GM19452 (cell line): Measurements from ENCODE around the gene TECPR1.

Experiments
- ATAC-seq: cut with Tn5 transposase; IDR thresholded peaks from one replicate; pipeline ENCODE4 v1.9.1; 2021; ENCODE audit not compliant: unreplicated experiment

Gene TECPR1

DNA sequence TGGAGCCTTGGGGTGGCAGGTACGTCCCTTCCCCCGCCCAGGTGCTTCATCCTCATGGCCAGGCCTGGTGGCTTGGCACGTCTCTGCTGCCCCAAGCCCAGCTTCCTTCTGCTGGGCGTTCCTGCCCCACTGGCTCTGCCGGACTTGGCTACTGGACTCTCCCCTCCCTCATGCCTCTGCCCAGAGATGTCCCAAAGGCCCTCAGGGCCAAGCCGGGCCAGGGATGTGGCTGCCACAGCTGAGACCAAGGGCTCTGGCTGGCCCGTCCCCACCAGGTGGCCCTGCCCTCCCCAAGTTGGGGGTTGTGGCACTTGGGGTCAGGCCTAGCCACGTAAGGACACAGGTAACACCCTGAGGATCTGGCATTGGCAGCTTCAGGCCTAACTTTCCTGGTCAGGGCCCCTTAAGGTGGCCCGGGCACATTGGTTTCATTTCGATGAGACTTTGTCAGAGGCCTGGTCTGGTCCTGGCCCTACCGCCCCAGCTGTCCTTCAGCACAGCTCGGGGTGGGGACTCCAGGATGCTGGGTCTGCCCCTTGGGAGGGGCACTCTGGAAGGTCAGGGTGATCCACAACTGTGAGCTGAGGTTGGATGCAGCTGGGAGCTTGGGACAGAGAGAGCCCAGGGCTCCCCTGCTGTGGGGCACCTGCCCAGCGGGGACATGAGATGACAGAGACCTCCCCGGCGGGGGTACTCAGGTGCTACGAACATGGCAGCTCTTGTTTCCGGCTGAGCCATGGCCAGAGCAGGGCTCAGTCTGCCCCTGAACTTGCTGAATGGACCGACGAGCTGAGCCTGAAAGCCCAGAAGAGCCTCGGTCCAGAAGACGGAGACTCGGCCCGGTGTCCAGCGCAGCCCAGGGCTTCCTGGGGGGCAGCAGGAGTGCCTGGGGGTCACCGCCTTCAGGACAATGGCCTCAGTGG is 37.9 kb downstream of the TECPR1 start:
- no peak for ATAC-seq

- ATAC-seq, result no peak
Observed at GRCh38 chr7:98213296-98213887, 38.6 kb downstream of the TECPR1 start.

DNA sequence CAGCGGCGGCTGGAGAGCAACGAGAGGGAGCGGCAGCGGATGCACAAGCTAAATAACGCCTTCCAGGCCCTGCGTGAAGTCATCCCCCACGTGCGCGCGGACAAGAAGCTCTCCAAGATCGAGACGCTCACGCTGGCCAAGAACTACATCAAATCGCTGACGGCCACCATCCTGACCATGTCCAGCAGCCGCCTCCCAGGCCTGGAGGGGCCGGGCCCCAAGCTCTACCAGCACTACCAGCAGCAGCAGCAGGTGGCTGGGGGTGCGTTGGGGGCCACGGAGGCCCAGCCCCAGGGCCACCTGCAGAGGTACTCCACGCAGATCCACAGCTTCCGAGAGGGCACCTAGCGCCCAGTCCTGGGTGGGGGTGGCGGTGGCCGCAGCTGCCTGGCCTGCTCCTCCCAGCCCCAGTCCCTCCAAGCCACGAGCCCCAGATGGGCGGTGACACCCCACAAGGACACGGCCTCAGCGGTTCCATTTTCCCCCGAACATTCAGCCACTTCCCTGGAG is 39.4 kb downstream of the TECPR1 start:
- ATAC-seq, result no peak

DNA sequence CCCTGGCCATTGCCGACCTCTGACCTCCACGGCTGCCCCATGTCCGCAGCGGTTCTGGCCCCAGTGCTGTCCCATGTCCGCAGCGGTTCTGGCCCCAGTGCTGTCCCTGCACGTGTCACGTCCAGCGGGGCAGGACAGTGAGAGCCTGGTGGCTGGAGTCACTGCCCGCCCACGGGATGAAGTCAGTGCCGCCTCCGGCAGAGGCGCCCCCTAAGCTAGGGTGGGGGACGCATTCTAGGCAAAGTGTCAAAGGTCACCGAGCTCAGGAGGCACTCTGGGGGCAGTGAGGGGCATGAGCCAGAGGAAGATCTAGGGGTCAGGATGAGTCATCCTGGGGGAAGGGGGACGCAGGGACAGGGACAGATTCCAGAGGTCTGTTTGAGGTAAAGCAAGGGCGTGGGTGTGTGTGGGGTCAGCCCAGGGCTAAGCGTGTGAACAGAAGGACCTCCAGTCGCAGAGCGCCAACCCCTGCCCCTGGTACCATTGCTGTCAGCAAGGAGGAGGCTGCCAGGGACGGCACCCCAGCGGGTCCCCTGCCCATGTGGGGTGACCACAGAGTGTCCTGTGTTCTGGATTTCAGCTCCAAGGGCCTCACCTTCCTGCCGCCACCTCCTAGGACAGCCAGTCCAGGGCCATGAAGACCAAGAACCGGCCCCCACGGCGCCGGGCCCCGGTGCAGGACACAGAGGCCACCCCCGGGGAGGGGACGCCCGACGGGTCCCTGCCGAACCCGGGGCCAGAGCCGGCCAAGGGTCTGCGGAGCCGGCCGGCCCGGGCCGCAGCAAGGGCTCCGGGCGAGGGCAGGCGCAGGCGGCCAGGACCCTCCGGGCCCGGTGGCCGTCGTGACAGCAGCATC is 40.1 kb downstream of the TECPR1 start:
- no peak for ATAC-seq

- ATAC-seq, result no peak
Observed at GRCh38 chr7:98211221-98211675, 40.8 kb downstream of the TECPR1 start, which contains the start of gene BHLHA15. TSS of gene BHLHA15 (plus strand) at chr7:98211439. CDS start at chr7:98212310, 871 bp downstream.

GRCh38 chr7:98210513-98211220 is 41.4 kb downstream of the TECPR1 start:
- no peak for ATAC-seq

DNA sequence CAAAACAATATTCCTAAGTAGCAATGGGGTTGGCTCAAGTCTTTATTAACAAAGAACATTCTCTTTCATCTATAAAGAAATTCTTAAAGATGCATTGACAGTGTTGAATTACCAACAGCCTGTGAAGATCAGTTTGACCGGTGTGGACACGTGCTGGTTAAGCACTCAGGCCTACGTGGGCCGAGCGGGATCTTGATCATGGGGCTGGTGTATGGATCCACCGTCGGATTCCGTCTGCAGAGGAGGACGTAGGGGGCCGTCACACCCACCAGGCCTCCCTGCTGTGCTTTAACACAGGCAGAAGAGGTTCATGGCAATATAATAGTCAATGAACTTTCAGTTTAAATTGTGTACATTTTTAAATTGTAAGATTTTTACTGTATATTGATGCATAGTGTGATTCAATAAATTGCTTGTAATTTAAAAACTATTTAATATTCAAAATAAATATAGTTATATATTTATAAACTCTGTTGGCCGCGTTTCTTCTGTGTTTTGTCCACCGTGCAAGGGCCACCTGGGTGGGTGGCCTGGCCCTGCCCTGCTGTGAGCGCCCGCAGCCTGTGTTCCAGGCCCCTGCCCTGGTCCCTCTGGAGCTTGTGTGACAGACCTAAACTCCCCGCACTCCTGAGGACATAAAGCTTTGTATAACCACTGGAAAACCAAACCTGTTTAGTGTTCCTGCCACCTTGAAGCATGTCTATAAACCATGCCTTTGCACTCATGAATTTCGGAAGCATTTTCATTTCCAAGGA is 42.7 kb downstream of the TECPR1 start:
- no peak for ATAC-seq

DNA sequence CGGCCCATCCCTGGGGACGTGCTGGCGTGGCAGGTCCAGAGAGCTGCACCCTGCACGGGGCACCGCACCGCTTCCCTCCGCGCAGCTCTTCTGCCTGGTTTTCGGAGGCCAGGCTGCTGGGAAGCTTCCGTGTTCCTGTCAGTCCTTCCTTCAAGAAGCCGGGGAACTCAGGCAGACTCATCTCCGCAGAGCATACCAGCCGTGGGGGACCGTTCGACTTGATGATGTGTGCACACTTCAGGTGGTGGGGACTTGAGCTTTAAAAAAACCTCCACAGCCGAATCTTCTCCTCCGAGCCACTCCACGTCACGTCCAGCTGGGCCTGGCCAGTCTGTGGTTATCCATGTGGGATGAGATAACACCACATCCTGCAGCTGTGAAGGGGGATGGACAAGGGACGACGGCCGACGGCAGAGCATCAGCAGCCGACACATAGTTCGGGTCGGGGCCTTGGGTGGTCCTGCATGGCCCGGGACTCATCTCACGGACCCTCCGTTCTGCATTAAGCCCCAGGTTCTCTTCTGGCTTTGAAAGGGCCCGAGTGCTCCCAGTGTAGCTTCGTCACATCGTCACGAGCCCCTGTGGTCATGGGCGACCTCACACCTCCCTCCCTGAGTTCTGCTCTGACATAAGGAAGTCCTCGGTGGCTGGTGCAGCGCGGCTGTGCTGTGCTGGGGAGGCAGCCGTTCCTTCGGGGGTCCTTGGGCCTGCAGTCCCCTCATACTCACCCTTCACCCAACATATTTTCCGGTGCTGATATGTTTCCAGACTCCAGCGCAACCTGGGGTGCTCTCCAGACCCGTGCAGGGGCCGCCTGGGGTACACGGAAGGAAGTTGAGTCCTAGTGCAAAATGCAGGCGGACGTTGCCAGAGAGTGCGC is 45.3 kb downstream of the TECPR1 start:
- no peak for ATAC-seq

DNA sequence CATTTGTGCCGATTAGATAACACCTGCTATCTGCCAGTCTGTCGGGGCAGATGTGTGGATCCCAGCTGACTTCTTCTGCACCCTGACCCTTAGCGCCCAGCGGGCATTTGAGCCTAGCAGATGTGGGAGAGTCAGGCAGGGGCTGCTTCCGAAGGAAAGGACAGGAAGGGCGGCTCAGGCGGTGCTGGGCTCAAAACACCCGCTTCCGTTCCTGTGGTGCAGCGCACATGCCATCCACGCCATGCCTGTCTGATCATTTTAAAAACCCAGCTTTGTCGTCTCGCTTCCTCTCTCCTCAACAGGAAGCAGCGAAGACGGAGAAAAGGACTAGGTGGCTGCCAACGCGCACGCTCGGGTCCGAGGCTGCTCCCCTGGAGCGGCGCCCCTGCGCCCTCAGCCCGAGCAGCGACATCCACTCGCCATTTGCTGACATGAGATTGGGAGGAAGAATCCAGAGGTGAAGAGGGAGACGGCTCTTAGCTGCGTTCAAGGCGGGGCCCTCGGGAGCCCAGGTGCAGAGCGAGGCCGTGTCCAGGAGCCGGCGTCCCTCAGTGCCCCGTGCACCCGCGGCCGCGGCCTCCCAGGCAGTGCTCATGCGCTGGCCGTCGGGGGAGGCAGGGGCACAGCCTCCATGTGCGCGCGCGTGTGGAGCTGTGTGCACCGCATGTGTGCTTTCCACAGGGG is 46.7 kb downstream of the TECPR1 start:
- no peak for ATAC-seq

DNA sequence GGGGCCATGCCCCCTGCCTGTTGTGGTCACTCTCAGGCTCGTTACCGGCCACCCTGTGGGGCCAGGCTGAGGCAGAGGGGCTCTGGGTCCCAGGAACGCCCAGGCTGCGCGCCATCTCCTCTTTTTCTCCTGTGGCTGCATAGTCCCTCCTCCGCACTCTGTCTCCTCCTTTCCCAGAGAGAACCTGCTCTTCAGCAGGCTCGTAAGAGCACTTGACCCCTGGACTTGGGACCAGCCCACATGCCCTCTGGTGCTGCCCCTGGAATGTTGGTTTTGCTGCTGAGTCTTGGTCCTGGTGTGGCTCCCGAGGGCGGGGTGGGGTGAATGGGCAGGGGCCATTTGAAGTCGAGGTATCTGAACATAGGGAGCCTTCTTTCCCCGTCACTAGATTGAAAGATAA is 47.4 kb downstream of the TECPR1 start:
- no peak for ATAC-seq

- ATAC-seq, result no peak
Observed at GRCh38 chr7:98203964-98204605, 47.9 kb downstream of the TECPR1 start.

GRCh38 chr7:98203261-98203963 is 48.6 kb downstream of the TECPR1 start:
- ATAC-seq, result no peak

GRCh38 chr7:98202367-98203195 is 49.5 kb downstream of the TECPR1 start:
- ATAC-seq, result peak; percentile 90

DNA sequence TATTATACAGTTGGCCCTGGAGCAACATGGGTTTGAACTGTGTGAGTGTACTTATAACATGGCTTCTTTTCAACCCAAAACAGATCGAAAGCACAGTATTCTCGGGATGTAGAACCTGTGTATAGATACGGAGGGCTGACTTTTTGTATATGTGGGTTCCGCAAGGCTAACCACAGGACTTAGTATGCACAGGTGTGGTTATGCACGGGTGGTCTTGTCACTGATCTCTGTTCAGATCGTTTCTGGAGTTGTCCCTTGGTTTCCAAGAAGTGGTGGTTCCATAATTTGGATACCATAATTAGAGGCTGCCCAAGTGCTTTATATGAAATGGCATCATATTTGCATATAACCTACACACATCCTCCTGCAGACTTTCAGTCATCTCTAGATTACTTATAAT is 51.7 kb downstream of the TECPR1 start:
- ATAC-seq, result peak; percentile 43

DNA sequence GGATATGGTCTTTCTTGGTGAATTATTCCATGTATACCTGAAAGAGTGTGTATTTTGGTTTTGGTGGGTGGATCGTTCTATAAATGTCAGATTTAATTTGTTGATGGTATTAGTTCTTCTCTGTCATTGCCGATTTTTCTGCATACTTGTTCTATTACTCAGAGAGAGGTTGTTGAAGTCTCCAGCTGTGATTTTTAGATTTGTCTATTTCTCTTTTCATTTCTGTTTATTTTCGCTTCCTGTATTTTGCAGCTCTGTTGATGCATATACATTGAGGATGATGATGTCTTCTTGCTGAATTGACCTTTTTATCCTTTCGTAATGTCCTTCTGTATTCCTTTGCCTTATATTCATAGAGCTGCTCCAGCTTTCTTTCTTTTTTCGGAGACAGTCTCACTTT is 52.9 kb downstream of the TECPR1 start:
- no peak for ATAC-seq
